Neural progenitor cell (in vitro differentiated cells): ENCODE data around the gene BPIFB6. TPM values are rescaled to one million over a fixed set of nuclear protein-coding genes. Genes with fewer than 3 reads are reported as not detected.

Experiments used
- DNase-seq: peaks from one replicate; pipeline ENCODE4 v3.0.0-alpha.2; 2016; ENCODE audit warnings: low spot score
- H2AFZ ChIP-seq: fragments of 200-600 bp; sonication (generic); replicated peaks from 2 replicates; pipeline ENCODE4 v1.6.1; 2016; ENCODE audit warnings: antibody characterized with exemption
- H3F3A ChIP-seq: fragments of 200-600 bp; sonication (generic); 2 replicates; pipeline ENCODE4 v1.6.1; 2016; ENCODE audit warnings: antibody characterized with exemption, low read depth
- H3K27ac ChIP-seq: fragments of 200-600 bp; sonication (generic); 2 replicates; pipeline ENCODE4 v1.5.1; 2016; ENCODE audit warnings: mild to moderate bottlenecking
- H3K27me3 ChIP-seq: fragments of 200-600 bp; sonication (generic); 2 replicates; pipeline ENCODE4 v1.6.1; 2016; ENCODE audit warnings: mild to moderate bottlenecking, moderate library complexity
- H3K36me3 ChIP-seq: fragments of 200-600 bp; sonication (generic); 2 replicates; pipeline ENCODE4 v1.5.1; 2016
- H3K4me1 ChIP-seq: fragments of 200-600 bp; sonication (generic); 2 replicates; pipeline ENCODE4 v1.6.1; 2016; ENCODE audit warnings: mixed run types
- H3K4me2 ChIP-seq: fragments of 200-600 bp; sonication (generic); 2 replicates; pipeline ENCODE4 v1.6.1; 2016
- H3K4me3 ChIP-seq: fragments of 200-600 bp; sonication (generic); 2 replicates; pipeline ENCODE4 v1.5.1; 2016
- H3K79me2 ChIP-seq: fragments of 200-600 bp; sonication (generic); 2 replicates; pipeline ENCODE4 v1.6.1; 2016; ENCODE audit warnings: low read depth
- H3K9ac ChIP-seq: fragments of 200-600 bp; sonication (generic); 2 replicates; pipeline ENCODE4 v1.6.1; 2016
- H3K9me3 ChIP-seq: fragments of 200-600 bp; sonication (generic); 2 replicates; pipeline ENCODE4 v1.5.1; 2016; ENCODE audit warnings: low read depth
- H4K20me1 ChIP-seq: fragments of 200-600 bp; sonication (generic); 2 replicates; pipeline ENCODE4 v1.6.1; 2016; ENCODE audit warnings: low read depth
- H3K27ac Mint-ChIP-seq: 3 replicates; pipeline ENCODE4 v1.8.0; 2021; ENCODE audit warnings: mixed read lengths
- H3K27me3 Mint-ChIP-seq: 2 replicates; pipeline ENCODE4 v1.8.0; 2022; ENCODE audit warnings: low read depth, mild to moderate bottlenecking, inconsistent platforms, moderate library complexity, mixed read lengths; ENCODE audit not compliant: insufficient read depth
- H3K36me3 Mint-ChIP-seq: 3 replicates; pipeline ENCODE4 v1.8.0; 2021; ENCODE audit warnings: mixed read lengths
- H3K4me1 Mint-ChIP-seq: 3 replicates; pipeline ENCODE4 v1.8.0; 2021; ENCODE audit warnings: mixed read lengths
- H3K4me3 Mint-ChIP-seq: 3 replicates; pipeline ENCODE4 v1.8.0; 2021; ENCODE audit warnings: mild to moderate bottlenecking, moderate library complexity, mixed read lengths
- H3K9me3 Mint-ChIP-seq: 3 replicates; pipeline ENCODE4 v1.8.0; 2020; ENCODE audit warnings: mixed read lengths
- CTCF ChIP-seq: fragments of 200-600 bp; sonication (generic); IDR thresholded peaks from 2 replicates; pipeline ENCODE4 v1.5.1; 2017; ENCODE audit warnings: antibody characterized with exemption, mild to moderate bottlenecking
- EZH2 ChIP-seq: fragments of 200-600 bp; sonication (generic); IDR thresholded peaks from 2 replicates; pipeline ENCODE4 v1.6.1; 2017; ENCODE audit warnings: antibody characterized with exemption, mild to moderate bottlenecking, moderate library complexity
- EZH2phosphoT487 ChIP-seq: fragments of 200-600 bp; sonication (generic); IDR thresholded peaks from 2 replicates; pipeline ENCODE4 v1.6.1; 2017; ENCODE audit warnings: antibody characterized with exemption
- total RNA-seq: library from RNA; depleted of rRNA; stranded (reverse); fragments of >200 nt; gene quantifications from 2 replicates; pipeline ENCODE4 v1.2.3, GENCODE V29; 2015; ENCODE audit warnings: low replicate concordance

Gene BPIFB6
- total RNA-seq, 1 donor from 2014 or later, result not detected

DNA sequence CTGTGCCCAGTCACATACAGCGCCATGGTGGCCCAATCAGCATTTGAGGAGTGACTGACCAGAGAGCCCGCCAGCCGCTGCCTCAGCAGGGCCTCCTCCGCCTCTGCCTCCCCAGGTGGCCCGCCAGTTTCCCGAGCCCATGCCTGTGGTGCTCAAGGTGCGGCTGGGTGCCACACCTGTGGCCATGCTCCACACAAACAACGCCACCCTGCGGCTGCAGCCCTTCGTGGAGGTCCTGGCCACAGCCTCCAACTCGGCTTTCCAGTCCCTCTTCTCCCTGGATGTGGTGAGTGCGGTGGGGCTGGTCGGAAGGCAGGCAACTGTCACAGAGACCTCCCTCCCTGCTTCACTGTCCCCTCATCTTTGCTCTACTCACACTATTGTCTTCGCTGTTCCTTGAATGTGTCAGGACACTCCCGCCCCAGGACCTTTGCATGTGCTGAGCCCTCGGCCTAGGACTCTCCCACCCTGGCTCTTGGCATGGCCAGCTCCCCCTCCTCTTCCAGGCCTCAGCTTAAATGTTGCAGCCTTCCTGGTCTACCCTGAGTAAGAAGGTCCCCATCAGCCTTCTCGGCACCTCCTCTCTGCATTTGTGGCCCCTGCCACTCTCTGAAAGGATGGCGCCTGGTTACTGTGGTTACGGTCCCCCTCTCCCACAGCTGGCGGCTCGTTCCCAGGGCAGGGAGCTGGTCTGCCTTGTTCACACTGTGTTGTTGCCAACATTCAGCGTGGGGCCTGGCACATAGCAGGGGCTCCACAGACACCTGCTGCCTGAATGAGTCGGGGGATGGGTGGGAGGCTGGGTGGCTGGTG lies 11.8 kb upstream of the BPIFB6 start:
- Histone ChIP-seq H3K27ac (no peak overlapping the region), H3K4me2 (no peak overlapping the region), H3K4me1 (no peaks in the 10 kb centered on the region), H3K27me3 (peaks cover 13% of the 10 kb centered on the region), H4K20me1 (no peaks in the 10 kb centered on the region), H3F3A (no peaks in the 10 kb centered on the region), H3K9me3 (no peaks in the 10 kb centered on the region), H3K4me3 (no peak overlapping the region), H3K36me3 (no peaks in the 10 kb centered on the region), H2AFZ (no peak overlapping the region), H3K9ac (no peak overlapping the region), H3K79me2 (no peaks in the 10 kb centered on the region)
- Mint-ChIP-seq H3K9me3 (no peaks in the 10 kb centered on the region), H3K27me3 (peaks cover 19% of the 10 kb centered on the region), H3K36me3 (no peaks in the 10 kb centered on the region), H3K27ac (no peak overlapping the region), H3K4me1 (peaks cover 6% of the 10 kb centered on the region), H3K4me3 (no peak overlapping the region)
- TF ChIP-seq CTCF (no peak), EZH2 (no peak), EZH2phosphoT487 (no peak)
- no peak for DNase-seq

- Mint-ChIP-seq H3K9me3 (no peaks in the 10 kb centered on the region), H3K36me3 (no peaks in the 10 kb centered on the region), H3K27me3 (peaks cover 15% of the 10 kb centered on the region), H3K27ac (no peak overlapping the region), H3K4me1 (no peaks in the 10 kb centered on the region), H3K4me3 (no peak overlapping the region)
- DNase-seq, result no peak
- no peak overlapping the region for H3K4me3 ChIP-seq
- H3K9me3 ChIP-seq, result no peaks in the 10 kb centered on the region
- peaks cover 20% of the 10 kb centered on the region for H3K27me3 ChIP-seq
- H3K27ac ChIP-seq, result no peak overlapping the region
- no peak overlapping the region for H3K9ac ChIP-seq
- H3K4me2 ChIP-seq, result no peak overlapping the region
- TF ChIP-seq EZH2, result no peak
- no peak for TF ChIP-seq CTCF
- TF ChIP-seq EZH2phosphoT487, result no peak
- no peaks in the 10 kb centered on the region for H3K36me3 ChIP-seq
- H3K79me2 ChIP-seq, result no peaks in the 10 kb centered on the region
- H4K20me1 ChIP-seq, result no peaks in the 10 kb centered on the region
- H2AFZ ChIP-seq, result no peak overlapping the region
- no peaks in the 10 kb centered on the region for H3K4me1 ChIP-seq
- no peaks in the 10 kb centered on the region for H3F3A ChIP-seq
Measured at GRCh38 chr20:33020278-33021161, 10.9 kb upstream of the BPIFB6 start.

DNA sequence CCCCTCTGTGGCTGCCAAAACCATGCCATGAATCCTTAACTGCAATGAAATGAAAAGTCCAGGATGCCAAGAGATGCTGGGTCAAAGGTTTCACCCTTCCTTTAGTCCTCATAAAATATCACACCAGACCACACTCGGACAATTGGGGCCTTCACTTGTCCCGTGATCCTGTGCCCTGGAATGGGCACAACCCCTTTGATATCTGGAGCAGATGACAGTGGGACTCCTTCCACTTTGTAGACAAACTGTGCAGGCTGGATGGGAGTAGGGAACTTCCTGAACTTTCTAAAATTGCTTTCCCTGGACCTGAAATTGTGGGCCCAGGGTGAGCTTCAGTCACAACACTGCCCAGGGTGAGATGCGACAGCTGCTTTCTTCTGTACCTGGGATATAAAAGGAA lies 9.6 kb upstream of the BPIFB6 start:
- H3K9ac ChIP-seq, result no peak overlapping the region
- Mint-ChIP-seq H3K4me3 (peak overlapping the region; percentile 31), H3K27ac (no peak overlapping the region), H3K9me3 (no peaks in the 10 kb centered on the region), H3K4me1 (no peaks in the 10 kb centered on the region), H3K27me3 (peaks cover 12% of the 10 kb centered on the region), H3K36me3 (no peaks in the 10 kb centered on the region)
- H3K4me3 ChIP-seq, result no peak overlapping the region
- no peaks in the 10 kb centered on the region for H3K9me3 ChIP-seq
- H3K36me3 ChIP-seq, result no peaks in the 10 kb centered on the region
- H4K20me1 ChIP-seq, result no peaks in the 10 kb centered on the region
- no peaks in the 10 kb centered on the region for H3F3A ChIP-seq
- no peak overlapping the region for H3K4me2 ChIP-seq
- no peaks in the 10 kb centered on the region for H3K4me1 ChIP-seq
- H3K27me3 ChIP-seq, result peaks cover 24% of the 10 kb centered on the region
- H2AFZ ChIP-seq, result no peak overlapping the region
- no peak overlapping the region for H3K27ac ChIP-seq
- no peaks in the 10 kb centered on the region for H3K79me2 ChIP-seq
- no peak for DNase-seq
- TF ChIP-seq CTCF (no peak), EZH2phosphoT487 (no peak), EZH2 (no peak)
